Endodermal cell (in vitro differentiated cells): ENCODE measurements around the gene APOC4. TPM values are rescaled to one million over a fixed set of nuclear protein-coding genes. Genes with fewer than 3 reads are reported as not detected.

Experiments used
- DNase-seq: peaks from one replicate; pipeline ENCODE4 v3.0.0-alpha.2; 2017
- H3K27ac ChIP-seq: 2 replicates; pipeline ENCODE4 v1.5.1; 2013; ENCODE audit warnings: mild to moderate bottlenecking, low read depth, low read length, moderate library complexity
- H3K27me3 ChIP-seq: 2 replicates; pipeline ENCODE4 v1.6.1; 2013; ENCODE audit warnings: mild to moderate bottlenecking, low read length, moderate library complexity; ENCODE audit not compliant: insufficient read depth, control insufficient read depth, poor library complexity, severe bottlenecking
- H3K36me3 ChIP-seq: 2 replicates; pipeline ENCODE4 v1.7.0; 2013; ENCODE audit warnings: mild to moderate bottlenecking, low read length, moderate library complexity; ENCODE audit not compliant: control insufficient read depth, insufficient read depth
- H3K4me1 ChIP-seq: one replicate; pipeline ENCODE4 v1.7.0; 2013; ENCODE audit warnings: low read length; ENCODE audit not compliant: control insufficient read depth, insufficient read depth
- H3K4me3 ChIP-seq: 2 replicates; pipeline ENCODE4 v1.5.1; 2013; ENCODE audit warnings: mild to moderate bottlenecking, low read length, moderate library complexity
- H3K9ac ChIP-seq: 2 replicates; pipeline ENCODE4 v1.6.1; 2013; ENCODE audit warnings: mild to moderate bottlenecking, low read length, moderate library complexity; ENCODE audit not compliant: poor library complexity, severe bottlenecking; ENCODE audit errors: extremely low read depth
- H3K9me3 ChIP-seq: 2 replicates; pipeline ENCODE4 v1.6.1; 2013; ENCODE audit warnings: mild to moderate bottlenecking, low read length, moderate library complexity; ENCODE audit not compliant: control insufficient read depth
- H3K27ac Mint-ChIP-seq: 2 replicates; pipeline ENCODE4 v1.8.0; 2020; ENCODE audit warnings: mixed read lengths
- H3K27me3 Mint-ChIP-seq: 2 replicates; pipeline ENCODE4 v1.8.0; 2021; ENCODE audit warnings: mild to moderate bottlenecking, mixed read lengths; ENCODE audit not compliant: insufficient read depth
- H3K36me3 Mint-ChIP-seq: 2 replicates; pipeline ENCODE4 v1.8.0; 2020; ENCODE audit warnings: low read depth, mixed read lengths
- H3K4me1 Mint-ChIP-seq: 2 replicates; pipeline ENCODE4 v1.8.0; 2020; ENCODE audit warnings: mixed read lengths
- H3K4me3 Mint-ChIP-seq: 2 replicates; pipeline ENCODE4 v1.8.0; 2020; ENCODE audit warnings: mild to moderate bottlenecking, moderate library complexity, mixed read lengths
- H3K9me3 Mint-ChIP-seq: 2 replicates; pipeline ENCODE4 v1.8.0; 2020; ENCODE audit warnings: mild to moderate bottlenecking, mixed read lengths
- CTCF ChIP-seq: fragments of 200-600 bp; sonication (generic); conservative IDR thresholded peaks from 2 replicates; pipeline ENCODE4 v1.5.0; 2021; ENCODE audit warnings: antibody characterized with exemption, mild to moderate bottlenecking
- WGBS, 2 experiments: methylation state at CpG; one replicate each; pipeline versions ENCODE4 v1.1.5 to v1.1.7; 2013; ENCODE audit warnings: missing lambda C conversion rate in 2 of 2, mixed read lengths in 1 of 2; ENCODE audit not compliant: insufficient coverage in 1 of 2, insufficient read length in 1 of 2; 5-methylcytosine and 5-hydroxymethylcytosine counted together
- total RNA-seq, 2 donors: library from RNA; stranded (reverse); fragmentation: NEBNext Ultra II Directional in 1 of 2; extraction: Animal tissue kit (Norgen Biotek cat#: 25700) in 1 of 2; gene quantifications; 2 replicates in 1 of 2; 3 replicates in 1 of 2; pipeline ENCODE4 v1.2.1, GENCODE V29; 2021

The APOC4 gene
- total RNA-seq, 2 donors from 2014 or later = not detected

- WGBS, 2 experiments = 63 to 64% methylated on average over 12 to 13 of the region's 13 CpGs
- Mint-ChIP-seq H3K4me3 (no peak overlapping the region), H3K4me1 (peaks cover 12% of the 10 kb centered on the region), H3K27me3 (no peaks in the 10 kb centered on the region), H3K9me3 (no peaks in the 10 kb centered on the region), H3K27ac (peak overlapping the region; percentile 87), H3K36me3 (peaks cover 1% of the 10 kb centered on the region)
- H3K36me3 ChIP-seq = no peaks in the 10 kb centered on the region
- peak; percentile 96 for TF ChIP-seq CTCF
- no peak overlapping the region for H3K9ac ChIP-seq
- H3K4me1 ChIP-seq = peaks cover 4% of the 10 kb centered on the region
- H3K27ac ChIP-seq = no peak overlapping the region
- no peaks in the 10 kb centered on the region for H3K27me3 ChIP-seq
- peak; percentile 85 for DNase-seq
- H3K9me3 ChIP-seq = no peaks in the 10 kb centered on the region
- no peak overlapping the region for H3K4me3 ChIP-seq
These were observed 9.4 kb downstream of the APOC4 start for GRCh38 chr19:44951179-44952159.

- Histone ChIP-seq H3K27me3 (no peaks in the 10 kb centered on the region), H3K9ac (peak overlapping the region; percentile 73), H3K4me1 (peaks cover 7% of the 10 kb centered on the region), H3K9me3 (no peaks in the 10 kb centered on the region), H3K4me3 (peak overlapping the region; percentile 95), H3K27ac (peak overlapping the region; percentile 92), H3K36me3 (peaks cover 6% of the 10 kb centered on the region)
- no peak for TF ChIP-seq CTCF
- Mint-ChIP-seq H3K4me1 (peaks cover 20% of the 10 kb centered on the region), H3K36me3 (peaks cover 1% of the 10 kb centered on the region), H3K27ac (peak overlapping the region; percentile 99), H3K9me3 (no peaks in the 10 kb centered on the region), H3K27me3 (no peaks in the 10 kb centered on the region), H3K4me3 (peak overlapping the region; percentile 84)
- DNase-seq = no peak
- WGBS, 2 experiments = 17 to 55% methylated on average over 5 to 13 of the region's 13 CpGs
These were observed 12.2 kb downstream of the APOC4 start for GRCh38 chr19:44954278-44954648.

GRCh38 chr19:44954649-44955504 is 12.8 kb downstream of the APOC4 start, which contains the start of gene CLPTM1:
CLPTM1 (plus strand) TSS chr19:44955380; CDS start chr19:44955396, 16 bp downstream.
- peak; percentile 98 for DNase-seq
- no peaks in the 10 kb centered on the region for H3K9me3 ChIP-seq
- peak within 1 kb of the TSS; percentile 89 for H3K9ac ChIP-seq
- H3K27ac ChIP-seq = peak within 1 kb of the TSS; percentile 92
- 0% methylated on average over 39 to 65 of the region's 65 CpGs for WGBS, 2 experiments
- peaks cover 6% of the 10 kb centered on the region for H3K36me3 ChIP-seq
- Mint-ChIP-seq H3K9me3 (no peaks in the 10 kb centered on the region), H3K4me1 (peaks cover 24% of the 10 kb centered on the region), H3K4me3 (peak within 1 kb of the TSS; percentile 84), H3K27me3 (no peaks in the 10 kb centered on the region), H3K36me3 (peaks cover 1% of the 10 kb centered on the region), H3K27ac (peak within 1 kb of the TSS; percentile 99)
- peaks cover 7% of the 10 kb centered on the region for H3K4me1 ChIP-seq
- peak within 1 kb of the TSS; percentile 95 for H3K4me3 ChIP-seq
- H3K27me3 ChIP-seq = no peaks in the 10 kb centered on the region
- no peak for TF ChIP-seq CTCF
